ENCODE results near the gene HCRTR1.

- TF ChIP-seq POLR2A (IDR thresholded peaks at IDR 0.05) (no peak), CTCF (IDR thresholded peaks at IDR 0.05) (no peak)
These were observed 36.9 kb downstream of the HCRTR1 start for GRCh38 chr1:31654474-31654776.

All from right lobe of liver (tissue), 4 donors.